Lung microvascular endothelial cell (primary cell): ENCODE results near the gene ALDH1B1. TPM values are rescaled to one million over a fixed set of nuclear protein-coding genes. Genes with fewer than 3 reads are reported as not detected.

Experiments
- DNase-seq, 2 donors: peaks; one replicate each; pipeline versions ENCODE4 v3.0.0 to v3.0.0-alpha.2; 2010; ENCODE audit warnings: low read depth in 2 of 2
- total RNA-seq: library from RNA; depleted of rRNA; stranded (reverse); fragments of >200 nt; gene quantifications from 2 replicates; pipeline ENCODE4 v1.2.1, GENCODE V29; 2014

Gene ALDH1B1
- 9.2 and 11.1 TPM in 2 replicates for total RNA-seq

DNA sequence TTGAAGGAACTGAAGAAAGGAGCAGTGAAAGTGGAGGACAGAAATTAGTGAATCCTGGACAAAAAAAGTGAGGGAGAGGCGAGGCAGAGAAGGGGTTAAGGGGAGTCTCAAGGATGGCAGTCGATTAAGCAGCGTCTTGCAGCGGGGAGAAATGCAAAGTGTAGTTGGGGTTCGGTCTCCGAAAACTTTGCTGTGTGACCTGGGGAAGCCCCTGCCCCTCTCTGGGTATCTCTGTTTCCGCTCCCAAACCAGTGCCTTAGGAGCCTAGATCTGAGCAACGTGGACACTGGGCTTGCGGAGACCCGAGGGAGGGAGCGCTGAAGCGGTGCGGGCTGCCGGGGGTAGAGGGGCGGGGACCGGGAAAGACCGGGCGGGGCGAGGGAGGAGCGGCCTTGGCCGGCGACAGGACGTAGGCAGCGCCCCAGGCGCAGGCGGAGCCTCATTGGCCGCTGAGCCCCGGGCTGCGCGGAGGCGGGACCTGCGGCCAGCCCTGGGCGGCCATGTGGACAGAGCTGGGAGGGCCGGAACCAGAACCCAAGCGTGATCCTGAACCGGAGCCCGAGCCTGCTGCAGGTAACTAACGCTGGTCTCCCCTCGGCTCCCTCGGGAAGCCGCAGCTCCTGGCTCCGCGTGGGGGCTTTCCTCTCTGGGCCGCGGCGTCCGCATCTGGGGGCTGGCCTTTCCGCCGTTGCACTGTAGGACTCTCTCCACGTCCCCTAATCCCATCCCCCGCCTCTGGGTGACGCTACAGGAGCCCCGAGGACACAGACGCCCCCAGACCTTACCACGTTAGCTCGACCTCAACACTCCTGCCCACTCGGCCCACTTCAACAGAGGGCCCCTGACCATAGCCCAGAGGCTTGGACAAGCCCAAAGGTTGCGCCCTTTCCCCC, at the start of gene ALDH1B1:
Gene ALDH1B1 (plus strand): TSS at position 468 of the 893 bp plus-strand sequence. CDS start 3,047 bp downstream, outside the sequence.
- peak; percentile 85 to 90 for DNase-seq

DNA sequence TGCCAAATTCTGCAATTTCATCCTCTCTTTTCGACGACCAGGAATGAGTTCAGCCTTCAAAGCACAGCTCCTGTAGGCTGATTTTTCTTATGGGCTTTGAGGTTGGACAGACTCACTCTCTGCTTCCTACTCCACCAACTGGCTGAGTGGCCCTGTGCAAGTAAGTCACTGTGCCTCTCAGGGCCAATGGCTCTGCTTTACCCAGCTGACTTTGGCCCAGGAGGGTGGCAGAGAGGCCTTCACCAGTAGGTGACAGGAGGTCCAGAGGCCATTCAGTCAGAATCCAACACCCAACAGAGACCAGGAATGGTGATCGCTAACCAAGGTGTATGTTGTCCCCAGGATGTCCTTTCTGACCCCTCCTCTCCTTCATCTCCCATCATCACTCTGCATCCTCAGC, 49.5 kb upstream of the ALDH1B1 start:
- no peak for DNase-seq

DNA sequence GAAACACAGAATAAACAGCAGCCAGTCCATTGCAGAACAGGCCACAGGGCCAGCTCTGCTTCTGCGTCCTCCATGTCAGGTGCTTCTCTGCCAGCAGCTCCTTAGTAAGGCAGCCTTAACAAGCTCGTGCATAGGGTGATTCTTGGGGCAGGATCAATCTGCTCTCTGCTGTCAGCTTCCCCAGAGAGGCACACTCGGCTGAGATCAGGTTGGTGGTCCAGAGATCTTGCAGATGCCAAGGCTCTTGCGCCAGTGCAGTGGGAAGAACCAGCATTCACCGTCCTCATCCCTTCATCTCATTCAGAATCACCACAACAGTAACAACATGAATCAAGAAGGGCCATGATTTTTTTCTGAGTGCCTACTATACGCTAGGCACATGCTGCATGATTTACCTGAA, 49.0 kb upstream of the ALDH1B1 start:
- no peak for DNase-seq

DNA sequence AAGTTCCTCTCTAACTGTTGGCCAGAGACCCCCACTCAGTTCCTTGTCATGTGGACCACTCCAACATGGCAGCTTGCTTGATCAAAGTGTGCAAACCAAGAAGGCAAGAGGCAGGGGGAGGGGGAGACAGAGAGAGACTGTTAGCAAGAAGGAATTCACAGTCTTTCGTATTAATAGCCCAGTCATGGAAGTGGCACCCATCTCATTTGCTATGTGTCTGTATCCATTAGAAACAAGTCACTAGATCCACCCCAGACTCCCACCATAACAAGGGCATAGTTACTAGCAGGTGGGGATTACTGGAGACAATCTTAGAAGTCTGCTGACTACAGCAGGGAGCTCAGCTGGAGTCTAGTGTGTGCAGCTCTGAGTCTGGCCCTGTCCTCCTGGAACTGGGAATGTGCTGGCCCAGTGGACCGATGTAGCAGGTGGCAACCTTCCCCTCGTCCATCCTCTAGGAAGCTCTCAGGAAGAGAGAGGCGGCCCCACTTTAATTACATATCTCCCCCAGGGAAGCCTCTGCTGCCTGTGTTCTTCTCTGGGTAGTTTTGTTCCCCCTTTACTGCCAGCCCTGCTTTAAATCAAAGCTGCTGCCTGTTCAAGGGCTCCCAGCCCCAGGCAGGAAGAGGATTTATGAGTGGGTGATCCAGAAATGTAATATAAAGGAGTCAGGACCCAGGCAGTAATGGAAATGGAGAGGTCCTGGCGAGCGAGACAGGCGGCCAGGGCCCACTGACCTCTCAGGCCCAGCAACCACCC, 47.8 kb upstream of the ALDH1B1 start:
- DNase-seq: no peak

DNA sequence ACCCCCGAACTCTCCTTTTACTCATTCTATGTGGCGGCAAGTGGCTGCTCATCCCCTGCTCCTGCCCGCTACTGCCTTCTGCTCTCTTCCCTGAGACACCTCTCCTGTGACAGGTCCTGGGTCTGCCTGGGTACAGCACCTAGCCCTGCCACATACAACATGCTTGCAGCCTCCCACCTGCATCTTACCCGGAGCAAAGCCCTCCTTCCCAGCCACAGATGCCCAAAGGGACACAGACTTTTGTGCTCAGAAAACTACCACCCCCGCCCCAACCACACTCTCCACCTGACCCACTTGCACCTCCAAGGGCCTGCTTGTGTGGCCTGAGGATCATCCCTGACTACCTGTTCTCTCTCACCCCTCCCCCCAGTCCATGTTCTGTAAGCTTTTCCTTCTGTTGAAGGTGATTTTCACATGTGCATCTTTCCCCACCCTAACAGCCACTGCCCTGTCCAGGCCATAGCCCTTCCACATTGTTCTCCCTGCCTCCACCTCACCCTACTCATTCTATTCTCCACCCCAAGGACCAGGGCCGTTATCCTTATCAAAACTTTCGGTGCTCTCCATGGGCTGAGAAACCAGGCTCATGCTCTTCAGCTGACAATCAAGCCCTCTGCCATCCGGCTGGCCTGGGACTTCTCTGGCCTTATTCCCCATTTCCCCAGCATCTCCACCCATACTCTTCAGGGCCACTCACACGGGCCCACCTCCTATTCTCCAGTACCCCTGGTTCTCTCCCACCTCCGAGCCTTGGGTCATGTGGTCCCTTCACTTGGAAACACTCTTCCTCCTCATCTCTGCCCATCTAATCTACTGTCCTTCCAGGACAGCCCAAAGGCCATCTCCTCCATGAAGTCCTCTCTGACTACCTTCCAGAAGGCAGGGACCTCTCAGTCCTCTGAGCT, 46.4 kb upstream of the ALDH1B1 start:
- DNase-seq: no peak

DNA sequence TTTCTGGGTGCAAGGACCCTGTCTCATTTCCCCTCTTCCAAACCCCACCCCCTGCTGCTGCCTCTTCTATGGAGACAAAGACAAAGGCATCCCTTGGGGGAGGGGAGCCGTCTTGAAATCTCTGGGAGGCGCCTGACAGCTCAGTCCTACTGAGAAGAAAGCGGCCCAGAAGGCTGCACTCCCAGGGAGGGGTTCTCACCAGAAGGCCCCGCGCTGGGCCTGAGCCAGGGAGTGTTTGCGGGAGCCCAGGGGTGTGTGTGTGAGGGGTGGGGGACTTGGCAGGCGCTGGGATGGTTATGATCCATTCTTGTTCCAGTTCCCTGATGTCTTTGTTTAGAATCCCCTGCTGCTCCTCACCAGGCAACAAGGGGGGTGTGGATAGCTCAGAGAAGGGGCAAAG, 45.7 kb upstream of the ALDH1B1 start:
- DNase-seq: no peak

DNA sequence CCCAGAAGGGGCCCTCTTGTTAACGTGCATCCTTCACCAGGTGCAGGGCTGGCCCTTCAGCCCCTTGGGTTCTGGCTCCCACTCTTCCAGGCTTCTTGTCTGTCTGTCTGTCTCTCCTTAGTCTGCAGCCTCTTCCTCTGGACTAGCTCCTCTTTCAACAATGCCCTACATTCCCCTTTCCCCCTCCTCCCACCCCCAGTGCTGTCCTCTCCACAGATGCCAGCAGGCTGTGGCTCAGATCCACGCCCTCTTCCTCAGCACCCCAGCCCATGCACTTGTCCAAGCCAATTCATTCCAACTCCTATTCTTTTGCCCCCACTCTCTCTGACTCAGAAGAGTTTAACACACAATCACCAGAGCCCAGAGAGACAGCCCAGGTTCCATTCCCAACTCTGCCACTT, 45.2 kb upstream of the ALDH1B1 start:
- no peak for DNase-seq

DNA sequence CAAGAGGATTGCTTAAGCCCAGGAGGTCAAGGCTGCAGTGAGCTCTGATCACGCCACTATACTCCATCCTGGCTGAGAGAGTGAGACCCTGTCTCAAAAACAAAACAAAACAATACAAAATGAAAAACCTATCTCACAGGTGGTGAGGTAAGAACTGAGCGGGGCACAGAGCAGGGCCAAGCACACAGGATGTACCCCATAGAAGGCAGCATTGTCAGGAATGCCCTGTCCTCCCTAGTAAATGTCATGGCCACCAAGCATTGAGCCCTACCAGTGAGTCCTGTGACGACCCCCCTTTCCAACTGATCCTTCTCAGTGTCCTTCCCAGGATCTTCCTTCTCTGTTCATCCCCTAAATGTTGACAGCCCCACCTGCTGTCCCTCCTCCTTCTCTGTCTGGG, 44.6 kb upstream of the ALDH1B1 start:
- DNase-seq: no peak

DNA sequence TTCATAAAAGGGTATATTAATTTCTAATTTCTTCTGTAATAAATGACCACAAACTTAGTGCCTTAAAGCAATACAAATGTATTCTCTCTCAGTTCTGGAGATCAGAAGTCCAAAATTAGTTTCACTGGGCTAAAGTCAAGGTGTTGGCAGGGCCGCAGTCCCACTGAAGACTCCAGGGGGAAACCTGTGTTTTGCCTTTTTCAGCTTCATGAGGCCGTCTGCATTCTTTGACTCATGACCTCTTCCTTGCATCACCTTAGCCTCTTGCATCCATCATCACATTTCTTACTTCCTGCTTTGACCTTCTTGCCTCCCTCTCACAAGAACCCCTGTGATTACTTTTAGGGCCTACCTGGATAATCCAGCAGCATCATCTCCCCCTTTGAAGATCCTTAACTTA, 42.0 kb upstream of the ALDH1B1 start:
- no peak for DNase-seq

DNA sequence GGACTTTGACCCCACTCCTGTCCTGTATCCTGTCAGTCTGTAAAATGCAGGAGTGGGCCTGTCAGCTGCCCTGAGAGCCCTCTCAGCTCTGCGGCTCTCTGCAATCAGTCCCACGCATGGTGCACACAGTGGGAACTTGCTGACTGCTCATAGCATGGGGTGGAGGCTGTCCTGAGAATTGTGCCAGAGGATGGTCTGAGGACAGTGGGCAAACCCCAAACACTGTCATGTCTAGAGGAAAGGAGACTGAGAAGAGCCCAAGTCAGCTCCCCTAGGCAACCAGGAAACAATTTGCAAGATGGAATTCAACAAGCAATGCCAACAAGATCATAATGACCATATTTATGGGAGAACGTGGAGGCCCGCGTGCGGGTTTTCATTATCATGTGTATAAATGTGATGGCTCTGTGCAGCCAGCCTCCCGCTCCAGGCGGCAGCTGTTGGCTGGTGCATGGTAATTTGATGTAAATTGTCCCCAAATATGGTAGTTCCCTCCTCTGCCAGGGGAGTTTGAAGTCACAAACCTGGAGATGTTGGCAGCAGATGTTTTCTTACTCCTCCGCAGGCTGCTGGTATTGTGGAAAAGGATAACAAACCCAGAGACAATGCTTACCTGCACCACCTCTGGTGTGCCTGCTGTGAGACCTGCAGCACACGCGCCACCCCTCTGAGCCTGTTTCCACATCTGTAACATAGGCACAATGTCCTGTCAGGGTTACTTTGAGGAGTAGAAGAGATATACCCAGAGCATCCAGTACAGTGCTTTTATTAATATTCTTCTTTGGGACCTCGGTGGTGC, 39.8 kb upstream of the ALDH1B1 start:
- DNase-seq: no peak

DNA sequence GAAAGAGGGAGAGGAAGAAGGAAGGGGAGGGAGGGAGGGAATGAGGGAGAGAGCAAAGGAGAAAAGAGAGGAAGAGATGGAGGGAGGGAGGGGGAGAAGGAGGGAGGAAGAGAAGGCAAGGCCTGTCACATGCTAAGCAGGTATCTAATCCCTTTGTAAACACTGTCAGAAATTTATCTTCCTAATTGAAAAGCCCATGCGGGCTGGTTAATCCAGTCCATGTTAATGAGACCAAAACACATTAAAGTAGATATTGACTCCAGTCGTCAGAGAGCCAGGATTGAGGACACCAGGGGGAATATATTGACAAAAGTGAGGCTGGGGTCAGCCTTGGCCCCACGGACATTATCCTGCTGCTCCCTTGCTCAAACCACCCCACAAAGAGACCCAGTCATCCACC, 37.4 kb upstream of the ALDH1B1 start:
- no peak for DNase-seq

DNA sequence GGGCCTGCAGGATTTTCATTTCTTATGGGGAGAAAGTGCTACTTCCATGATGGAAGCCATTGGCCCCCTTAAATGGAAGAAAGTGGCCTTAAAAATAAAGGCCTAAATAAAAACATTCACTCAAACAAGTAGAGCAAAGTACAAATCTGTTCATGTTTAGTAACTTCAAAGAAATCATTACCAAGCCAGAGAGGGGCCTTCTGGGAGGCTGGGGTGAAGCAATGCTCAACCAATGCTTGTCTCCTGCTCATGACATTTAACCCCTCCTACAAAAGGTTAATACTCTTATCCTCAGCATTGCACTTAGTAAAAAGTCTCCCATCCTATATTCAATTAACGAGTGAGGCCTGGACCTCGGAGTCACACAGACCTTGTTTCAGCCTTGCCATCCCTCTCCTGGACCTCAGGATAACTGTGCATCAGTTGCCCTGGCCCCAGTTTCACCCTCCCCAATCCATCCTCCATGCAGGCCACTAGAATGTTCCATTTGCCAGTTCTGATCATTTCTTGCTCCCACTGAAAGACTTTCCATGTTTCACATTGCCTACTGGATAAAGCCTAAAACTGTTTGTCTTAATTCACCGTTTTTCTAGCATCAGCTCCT, 36.9 kb upstream of the ALDH1B1 start:
- DNase-seq: no peak

DNA sequence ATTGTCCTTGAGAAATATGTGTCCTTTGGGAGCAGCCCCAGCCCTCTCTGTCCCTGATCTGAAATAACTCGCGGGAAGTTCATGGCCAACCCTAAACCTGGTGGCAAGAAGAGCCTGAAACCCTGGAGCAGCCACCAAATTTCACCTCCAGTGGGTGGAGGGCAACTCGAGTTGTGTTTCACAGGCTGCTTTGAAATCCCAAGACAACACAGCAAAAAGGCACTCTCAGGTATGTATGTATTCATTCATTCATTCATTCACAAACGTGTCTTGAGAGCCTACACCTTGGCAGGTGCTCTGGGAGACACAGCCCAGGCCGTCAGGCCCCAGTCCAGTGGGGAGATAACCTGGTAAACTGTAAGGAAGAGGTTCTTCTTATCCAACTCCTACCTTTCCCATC, 35.7 kb upstream of the ALDH1B1 start:
- DNase-seq: no peak

DNA sequence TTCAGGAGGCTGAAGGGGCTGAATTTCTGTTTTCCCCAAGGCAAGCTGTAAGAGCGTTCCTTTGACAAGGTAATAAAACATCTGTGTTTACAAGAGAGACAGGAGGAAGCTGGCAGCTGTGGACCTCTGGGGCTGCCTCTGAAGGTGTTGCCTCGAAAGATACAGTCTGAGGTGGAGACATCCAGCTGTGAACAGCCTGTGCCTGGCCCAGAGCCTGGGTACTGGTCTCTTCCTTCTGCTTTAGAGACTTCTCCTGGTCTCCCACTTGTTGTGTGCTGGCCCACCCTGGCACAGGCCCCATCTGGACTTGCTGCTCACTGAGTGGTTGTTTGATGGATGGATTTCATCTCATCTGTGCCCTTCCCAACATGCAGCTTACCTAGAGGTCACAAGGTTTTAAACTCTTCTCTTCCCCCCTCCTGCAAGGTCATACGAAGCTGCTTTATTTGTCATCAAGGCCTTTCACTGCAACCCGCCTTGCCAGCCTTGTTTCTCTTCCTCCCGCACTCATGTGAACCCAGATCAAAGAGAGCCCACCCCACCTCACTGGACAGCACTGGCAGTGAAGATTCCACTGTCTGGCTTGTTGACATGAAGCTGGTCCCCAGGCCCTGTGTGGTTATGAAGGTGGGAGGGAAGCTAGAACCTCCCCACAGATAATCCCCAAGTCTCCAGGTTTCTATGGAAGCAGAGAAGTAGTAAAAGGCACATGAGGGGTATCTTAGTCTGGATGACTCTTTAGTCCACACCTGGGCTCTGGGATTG, 35.0 kb upstream of the ALDH1B1 start:
- no peak for DNase-seq

DNA sequence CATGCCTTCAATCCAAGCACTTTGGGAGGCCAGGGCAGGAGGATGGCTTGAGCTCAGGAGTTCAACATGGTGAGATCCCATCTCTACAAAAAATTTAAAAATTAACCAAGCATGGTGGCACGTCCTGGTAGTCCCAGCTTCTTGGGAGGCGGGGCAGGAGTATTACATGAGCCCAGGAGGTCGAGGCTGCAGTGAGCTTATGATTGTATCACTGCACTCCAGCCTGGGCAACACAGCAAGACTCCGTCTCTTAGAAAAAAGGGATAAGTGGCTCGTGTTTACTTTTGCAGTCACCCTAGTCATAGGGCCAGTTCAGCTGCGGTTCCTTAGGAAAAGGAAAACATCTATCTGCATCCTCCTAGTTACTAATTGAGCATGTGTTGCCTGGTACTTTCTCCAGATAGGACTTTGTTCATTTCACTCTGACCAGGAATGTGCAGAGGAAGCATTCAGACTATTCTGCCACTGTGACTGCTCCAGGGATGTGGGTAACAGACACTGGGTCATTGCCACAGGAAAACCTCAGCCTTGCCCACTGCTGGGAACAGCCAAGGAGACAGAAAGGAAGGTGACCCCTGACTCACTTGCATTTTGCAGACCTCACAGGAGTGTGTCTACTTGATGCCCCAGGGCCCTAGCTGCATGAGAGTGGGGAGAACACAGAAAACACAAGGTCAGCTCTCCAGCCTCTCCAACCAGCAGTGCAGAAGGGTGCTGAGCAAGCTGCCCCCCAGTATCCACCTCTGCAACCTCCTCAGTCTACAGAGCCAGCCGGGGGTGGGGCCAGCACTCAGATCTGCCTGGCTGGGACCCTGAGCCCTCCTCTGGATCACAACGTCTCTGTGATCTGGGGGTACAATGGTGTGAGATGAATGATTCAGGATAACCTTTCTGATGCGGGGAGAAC, 33.9 kb upstream of the ALDH1B1 start:
- no peak for DNase-seq

DNA sequence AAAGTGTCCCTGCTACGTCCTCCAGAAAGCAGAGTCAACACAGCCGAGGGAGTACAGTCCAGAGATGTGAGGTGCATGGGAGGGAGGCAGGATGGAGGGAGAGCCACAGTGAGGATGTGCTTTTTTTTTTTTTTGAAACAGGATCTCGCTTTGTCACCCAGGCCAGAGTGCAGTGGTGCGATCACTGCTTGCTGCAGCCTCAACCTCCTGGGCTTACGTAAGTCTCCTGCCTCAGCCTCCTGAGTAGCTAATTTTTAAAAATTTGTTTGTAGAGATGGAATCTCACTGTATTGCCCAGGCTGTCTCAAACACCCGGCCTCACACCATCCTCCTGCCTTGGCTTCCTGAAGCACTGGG, 33.2 kb upstream of the ALDH1B1 start:
- no peak for DNase-seq

DNA sequence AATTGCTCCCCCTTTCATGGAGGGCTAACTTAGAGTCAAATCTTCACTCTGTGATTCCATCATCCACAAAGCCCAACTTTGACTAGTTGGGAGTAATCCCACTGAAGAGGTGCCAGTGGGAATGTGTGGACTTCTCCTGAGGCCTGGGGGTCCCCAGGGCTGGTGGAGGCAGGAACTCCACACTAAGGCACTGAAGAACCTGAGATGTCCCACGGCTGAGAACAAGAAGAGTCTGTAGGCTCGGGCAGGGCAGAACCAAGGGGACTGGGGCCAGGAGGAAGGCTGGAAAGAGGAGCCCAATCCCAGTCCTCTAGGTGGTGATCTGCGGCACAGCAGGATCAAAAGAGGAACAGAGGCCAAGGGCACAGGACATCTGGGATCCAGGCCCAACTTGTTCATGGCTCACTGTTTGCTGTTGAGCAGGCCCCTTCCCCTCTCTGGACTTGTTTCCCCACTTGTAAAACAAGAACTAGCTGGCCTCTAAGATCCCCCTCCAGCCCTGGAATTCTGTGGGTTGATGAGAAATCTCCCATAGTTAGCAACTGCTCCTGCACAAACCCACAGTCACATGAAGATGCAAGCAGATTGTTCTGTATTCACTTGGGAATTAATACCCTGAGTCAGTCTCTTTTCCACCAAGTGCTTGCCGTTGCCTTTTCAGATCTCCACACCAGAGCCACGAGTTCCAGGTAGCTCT, 32.7 kb upstream of the ALDH1B1 start:
- no peak for DNase-seq

DNA sequence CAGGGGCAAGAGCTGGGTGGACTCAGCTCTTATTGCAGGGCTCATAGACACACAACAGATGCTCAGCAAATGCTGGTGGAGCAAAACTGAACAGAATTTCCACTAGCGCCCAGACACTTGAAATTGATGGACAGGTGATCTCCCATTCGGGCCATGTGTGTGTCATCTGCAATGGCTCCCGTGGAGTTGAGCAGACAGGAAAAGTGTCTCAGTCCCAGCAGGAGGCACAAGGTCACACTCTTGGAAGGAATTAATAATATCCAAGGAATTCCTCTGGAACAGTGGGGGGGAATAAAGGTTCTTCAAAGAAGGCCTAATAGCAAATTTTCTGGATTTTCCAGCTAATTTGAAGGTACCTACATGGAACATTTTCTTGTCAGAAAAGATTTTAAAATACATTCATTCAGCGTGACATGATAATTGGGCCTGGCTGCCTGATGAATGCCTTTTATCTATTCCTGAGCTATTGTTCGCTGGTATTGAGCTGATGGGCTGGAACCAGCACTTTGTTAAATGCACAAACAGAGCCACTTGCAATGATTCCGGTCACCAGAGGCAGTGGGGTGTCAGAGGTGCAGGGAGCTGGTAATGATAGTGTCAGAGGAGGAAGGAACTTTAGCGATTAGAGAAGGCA, 31.5 kb upstream of the ALDH1B1 start:
- no peak for DNase-seq
